Epithelial cell of prostate (primary cell): Measurements from ENCODE around the gene PTBP3.

ENCODE experiments used
- DNase-seq: peaks from one replicate; pipeline ENCODE4 v3.0.0-alpha.2; 2011; ENCODE audit warnings: low read depth, low spot score
- H3K27ac ChIP-seq: fragments of 450-650 bp; 2 replicates; pipeline ENCODE4 v1.5.1; 2017; ENCODE audit warnings: mild to moderate bottlenecking

PTBP3 gene

GRCh38 chr9:112175796-112176315 lies 157.6 kb downstream of the PTBP3 start:
- no peak for DNase-seq
- peak overlapping the region; percentile 80 for H3K27ac ChIP-seq

GRCh38 chr9:112174965-112175795 lies 158.2 kb downstream of the PTBP3 start, which contains the start of gene SUSD1:
Gene SUSD1, minus strand, starts transcription at chr9:112175297. Its CDS starts 62 bp downstream, at chr9:112175235.
- peak within 1 kb of the TSS; percentile 80 for H3K27ac ChIP-seq
- no peak for DNase-seq

- no peak for DNase-seq
- peak overlapping the region; percentile 80 for H3K27ac ChIP-seq
Observed at GRCh38 chr9:112174222-112174964, 159.0 kb downstream of the PTBP3 start.

GRCh38 chr9:112173489-112174221 lies 159.8 kb downstream of the PTBP3 start:
- H3K27ac ChIP-seq, result peak overlapping the region; percentile 80

GRCh38 chr9:112170968-112171367 lies 162.5 kb downstream of the PTBP3 start:
- DNase-seq, result no peak

More at GRCh38 chr9:112173489-112174221, 159.8 kb downstream of the PTBP3 start:
- DNase-seq, result no peak

GRCh38 chr9:112170235-112170634 lies 163.2 kb downstream of the PTBP3 start:
- H3K27ac ChIP-seq, result peak overlapping the region; percentile 98
- DNase-seq, result peak; percentile 81

More at GRCh38 chr9:112170968-112171367, 162.5 kb downstream of the PTBP3 start:
- H3K27ac ChIP-seq, result peak overlapping the region; percentile 98

- peak; percentile 93 for DNase-seq
Observed at GRCh38 chr9:112169368-112169767, 164.1 kb downstream of the PTBP3 start.

GRCh38 chr9:112168197-112168596 lies 165.2 kb downstream of the PTBP3 start:
- H3K27ac ChIP-seq, result peak overlapping the region; percentile 98
- DNase-seq, result no peak

More at GRCh38 chr9:112169368-112169767, 164.1 kb downstream of the PTBP3 start:
- peak overlapping the region; percentile 98 for H3K27ac ChIP-seq
